Uterus (tissue), 2 donors: ENCODE data around the gene WNT7A.

Experiments
- CTCF ChIP-seq, 4 experiments: fragments of 200-600 bp in 2 of 4; fragments of 450-650 bp in 2 of 4; sonication (generic) in 2 of 4; IDR thresholded peaks; one replicate each; pipeline ENCODE4 v1.5.1; 2016 to 2019; ENCODE audit warnings: antibody characterized with exemption in 4 of 4, mild to moderate bottlenecking in 2 of 4, moderate library complexity in 1 of 4
- POLR2A ChIP-seq, 2 donors: fragments of 450-650 bp; IDR thresholded peaks; one replicate each; pipeline ENCODE4 v1.6.1; 2016; ENCODE audit warnings: antibody characterized with exemption in 2 of 2, mild to moderate bottlenecking in 1 of 2, moderate library complexity in 1 of 2

- TF ChIP-seq CTCF (IDR thresholded peaks at IDR 0.05) (no peak), POLR2A (IDR thresholded peaks at IDR 0.05) (no peak)
Measured at GRCh38 chr3:13785351-13785750, 94.5 kb downstream of the WNT7A start.
